ENCODE data around the gene ZNF593. TPM values are rescaled to one million over a fixed set of nuclear protein-coding genes. Genes with fewer than 3 reads are reported as not detected.

Gene ZNF593
- total and polyA plus RNA-seq, 10 of the 15 experiments (the other 5 are each of a cell fraction or from before 2014, with no cell fraction given), result 7.7 to 156 (median 51.0) TPM

DNA sequence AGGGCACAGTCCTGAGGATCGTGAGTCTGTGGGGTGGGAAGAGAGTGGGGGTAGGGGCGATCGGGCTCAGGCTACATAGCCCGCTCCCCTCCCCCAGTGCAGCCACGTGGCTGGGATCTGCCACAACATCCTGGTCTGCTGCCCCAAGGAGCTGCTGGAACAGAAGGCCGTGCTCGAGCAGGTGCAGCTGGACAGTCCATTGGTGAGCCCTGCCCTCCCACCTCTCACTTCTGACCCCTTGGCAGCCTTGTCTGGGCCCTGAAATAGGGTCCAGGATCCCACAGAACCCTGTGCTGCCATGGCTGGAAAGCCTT is 12.6 kb downstream of the ZNF593 start:
- Histone ChIP-seq H3K27ac (ENCODE audit: control insufficient read depth, insufficient read depth) (no peak overlapping the region), H4K20me1 (ENCODE audit: control insufficient read depth, insufficient read depth) (no peaks in the 10 kb centered on the region), H3K4me2 (ENCODE audit: control insufficient read depth, insufficient read depth) (no peak overlapping the region), H3K79me2 (ENCODE audit: control insufficient read depth, insufficient read depth, low read length) (no peaks in the 10 kb centered on the region), H3K4me3 (no peak overlapping the region), H3K9me3 (replicated peaks; ENCODE audit: control insufficient read depth, insufficient read depth, low read length) (no peaks in the 10 kb centered on the region), H3K4me1 (ENCODE audit: control insufficient read depth, insufficient read depth, low read length) (peaks cover 10% of the 10 kb centered on the region), H3K27me3 (replicated peaks in 1 of 2; ENCODE audit: control insufficient read depth in 2 of 2, insufficient read depth in 2 of 2, low read length in 1 of 2) (no peaks in the 10 kb centered on the region), H2AFZ (ENCODE audit: control insufficient read depth, low read depth, low read length) (no peak overlapping the region), H3K9ac (ENCODE audit: control insufficient read depth, insufficient read depth, low read length) (no peak overlapping the region), H3K36me3 (ENCODE audit: control insufficient read depth in 2 of 2, insufficient read depth in 2 of 2, low read length in 1 of 2) (no peaks in the 10 kb centered on the region)
- POLR2A ChIA-PET, result no interaction called here
- FAIRE-seq (no peak), ATAC-seq (no peak), DNase-seq (ENCODE audit: low read depth, low spot score) (no peak)
- no TSS peak for BruUV-seq (replicated peaks)
- CTCF ChIA-PET, result no interaction called here
- RAD21 ChIA-PET (ENCODE audit: unreplicated experiment), result interaction anchor here (0.6 kb wide), 1 partner anchor 13 kb away, joined by 3 read pairs; the partner anchor contains the start of gene ZNF593
- 62% methylated on average over 7 of the region's 7 CpGs for WGBS (ENCODE audit: insufficient coverage, insufficient replicate concordance, low lambda C conversion rate, missing lambda C conversion rate)
- intact Hi-C loops (cut with micrococcal nuclease; ENCODE audit: unreplicated experiment) (no loop called here), in situ Hi-C loops (cut with MboI) (no loop called here)
- TF ChIP-seq, protein P1, sequence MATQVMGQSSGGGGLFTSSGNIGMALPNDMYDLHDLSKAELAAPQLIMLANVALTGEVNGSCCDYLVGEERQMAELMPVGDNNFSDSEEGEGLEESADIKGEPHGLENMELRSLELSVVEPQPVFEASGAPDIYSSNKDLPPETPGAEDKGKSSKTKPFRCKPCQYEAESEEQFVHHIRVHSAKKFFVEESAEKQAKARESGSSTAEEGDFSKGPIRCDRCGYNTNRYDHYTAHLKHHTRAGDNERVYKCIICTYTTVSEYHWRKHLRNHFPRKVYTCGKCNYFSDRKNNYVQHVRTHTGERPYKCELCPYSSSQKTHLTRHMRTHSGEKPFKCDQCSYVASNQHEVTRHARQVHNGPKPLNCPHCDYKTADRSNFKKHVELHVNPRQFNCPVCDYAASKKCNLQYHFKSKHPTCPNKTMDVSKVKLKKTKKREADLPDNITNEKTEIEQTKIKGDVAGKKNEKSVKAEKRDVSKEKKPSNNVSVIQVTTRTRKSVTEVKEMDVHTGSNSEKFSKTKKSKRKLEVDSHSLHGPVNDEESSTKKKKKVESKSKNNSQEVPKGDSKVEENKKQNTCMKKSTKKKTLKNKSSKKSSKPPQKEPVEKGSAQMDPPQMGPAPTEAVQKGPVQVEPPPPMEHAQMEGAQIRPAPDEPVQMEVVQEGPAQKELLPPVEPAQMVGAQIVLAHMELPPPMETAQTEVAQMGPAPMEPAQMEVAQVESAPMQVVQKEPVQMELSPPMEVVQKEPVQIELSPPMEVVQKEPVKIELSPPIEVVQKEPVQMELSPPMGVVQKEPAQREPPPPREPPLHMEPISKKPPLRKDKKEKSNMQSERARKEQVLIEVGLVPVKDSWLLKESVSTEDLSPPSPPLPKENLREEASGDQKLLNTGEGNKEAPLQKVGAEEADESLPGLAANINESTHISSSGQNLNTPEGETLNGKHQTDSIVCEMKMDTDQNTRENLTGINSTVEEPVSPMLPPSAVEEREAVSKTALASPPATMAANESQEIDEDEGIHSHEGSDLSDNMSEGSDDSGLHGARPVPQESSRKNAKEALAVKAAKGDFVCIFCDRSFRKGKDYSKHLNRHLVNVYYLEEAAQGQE (IDR thresholded peaks at IDR 0.05; ENCODE audit: low read depth, low read length), result no peak
- TF ChIP-seq SMAD1 (IDR thresholded peaks at IDR 0.05; ENCODE audit: low read depth, partially characterized antibody) (no peak), RUNX3 (IDR thresholded peaks at IDR 0.05; ENCODE audit: low read length) (no peak), FOS (IDR thresholded peaks at IDR 0.05; ENCODE audit: borderline replicate concordance, extremely low read depth, insufficient read length) (no peak), GATAD2B (conservative IDR thresholded peaks at IDR 0.05; ENCODE audit: low read depth) (no peak), EGR1 (IDR thresholded peaks at IDR 0.05; ENCODE audit: borderline replicate concordance in 1 of 2, low read depth in 2 of 2, low read length in 2 of 2) (no peak), SUZ12 (IDR thresholded peaks at IDR 0.05; ENCODE audit: unreplicated experiment) (no peak)
- TF ChIP-seq, protein P2, sequence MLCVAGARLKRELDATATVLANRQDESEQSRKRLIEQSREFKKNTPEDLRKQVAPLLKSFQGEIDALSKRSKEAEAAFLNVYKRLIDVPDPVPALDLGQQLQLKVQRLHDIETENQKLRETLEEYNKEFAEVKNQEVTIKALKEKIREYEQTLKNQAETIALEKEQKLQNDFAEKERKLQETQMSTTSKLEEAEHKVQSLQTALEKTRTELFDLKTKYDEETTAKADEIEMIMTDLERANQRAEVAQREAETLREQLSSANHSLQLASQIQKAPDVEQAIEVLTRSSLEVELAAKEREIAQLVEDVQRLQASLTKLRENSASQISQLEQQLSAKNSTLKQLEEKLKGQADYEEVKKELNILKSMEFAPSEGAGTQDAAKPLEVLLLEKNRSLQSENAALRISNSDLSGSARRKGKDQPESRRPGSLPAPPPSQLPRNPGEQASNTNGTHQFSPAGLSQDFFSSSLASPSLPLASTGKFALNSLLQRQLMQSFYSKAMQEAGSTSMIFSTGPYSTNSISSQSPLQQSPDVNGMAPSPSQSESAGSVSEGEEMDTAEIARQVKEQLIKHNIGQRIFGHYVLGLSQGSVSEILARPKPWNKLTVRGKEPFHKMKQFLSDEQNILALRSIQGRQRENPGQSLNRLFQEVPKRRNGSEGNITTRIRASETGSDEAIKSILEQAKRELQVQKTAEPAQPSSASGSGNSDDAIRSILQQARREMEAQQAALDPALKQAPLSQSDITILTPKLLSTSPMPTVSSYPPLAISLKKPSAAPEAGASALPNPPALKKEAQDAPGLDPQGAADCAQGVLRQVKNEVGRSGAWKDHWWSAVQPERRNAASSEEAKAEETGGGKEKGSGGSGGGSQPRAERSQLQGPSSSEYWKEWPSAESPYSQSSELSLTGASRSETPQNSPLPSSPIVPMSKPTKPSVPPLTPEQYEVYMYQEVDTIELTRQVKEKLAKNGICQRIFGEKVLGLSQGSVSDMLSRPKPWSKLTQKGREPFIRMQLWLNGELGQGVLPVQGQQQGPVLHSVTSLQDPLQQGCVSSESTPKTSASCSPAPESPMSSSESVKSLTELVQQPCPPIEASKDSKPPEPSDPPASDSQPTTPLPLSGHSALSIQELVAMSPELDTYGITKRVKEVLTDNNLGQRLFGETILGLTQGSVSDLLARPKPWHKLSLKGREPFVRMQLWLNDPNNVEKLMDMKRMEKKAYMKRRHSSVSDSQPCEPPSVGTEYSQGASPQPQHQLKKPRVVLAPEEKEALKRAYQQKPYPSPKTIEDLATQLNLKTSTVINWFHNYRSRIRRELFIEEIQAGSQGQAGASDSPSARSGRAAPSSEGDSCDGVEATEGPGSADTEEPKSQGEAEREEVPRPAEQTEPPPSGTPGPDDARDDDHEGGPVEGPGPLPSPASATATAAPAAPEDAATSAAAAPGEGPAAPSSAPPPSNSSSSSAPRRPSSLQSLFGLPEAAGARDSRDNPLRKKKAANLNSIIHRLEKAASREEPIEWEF (IDR thresholded peaks at IDR 0.05; ENCODE audit: insufficient replicate concordance, low read depth, low read length), result no peak
- TF ChIP-seq, protein P3, sequence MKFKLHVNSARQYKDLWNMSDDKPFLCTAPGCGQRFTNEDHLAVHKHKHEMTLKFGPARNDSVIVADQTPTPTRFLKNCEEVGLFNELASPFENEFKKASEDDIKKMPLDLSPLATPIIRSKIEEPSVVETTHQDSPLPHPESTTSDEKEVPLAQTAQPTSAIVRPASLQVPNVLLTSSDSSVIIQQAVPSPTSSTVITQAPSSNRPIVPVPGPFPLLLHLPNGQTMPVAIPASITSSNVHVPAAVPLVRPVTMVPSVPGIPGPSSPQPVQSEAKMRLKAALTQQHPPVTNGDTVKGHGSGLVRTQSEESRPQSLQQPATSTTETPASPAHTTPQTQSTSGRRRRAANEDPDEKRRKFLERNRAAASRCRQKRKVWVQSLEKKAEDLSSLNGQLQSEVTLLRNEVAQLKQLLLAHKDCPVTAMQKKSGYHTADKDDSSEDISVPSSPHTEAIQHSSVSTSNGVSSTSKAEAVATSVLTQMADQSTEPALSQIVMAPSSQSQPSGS (IDR thresholded peaks at IDR 0.05; ENCODE audit: low read length), result no peak
- SMC1A ChIA-PET (ENCODE audit: uncharacterized antibody, unreplicated experiment), result no interaction called here
